ENCODE results near the gene TP53BP1. TPM values are rescaled to one million over a fixed set of nuclear protein-coding genes. Genes with fewer than 3 reads are reported as not detected.

The TP53BP1 gene
- total RNA-seq, 4 donors from 2014 or later: 46.4 to 98.0 (median 72.7) TPM

DNA sequence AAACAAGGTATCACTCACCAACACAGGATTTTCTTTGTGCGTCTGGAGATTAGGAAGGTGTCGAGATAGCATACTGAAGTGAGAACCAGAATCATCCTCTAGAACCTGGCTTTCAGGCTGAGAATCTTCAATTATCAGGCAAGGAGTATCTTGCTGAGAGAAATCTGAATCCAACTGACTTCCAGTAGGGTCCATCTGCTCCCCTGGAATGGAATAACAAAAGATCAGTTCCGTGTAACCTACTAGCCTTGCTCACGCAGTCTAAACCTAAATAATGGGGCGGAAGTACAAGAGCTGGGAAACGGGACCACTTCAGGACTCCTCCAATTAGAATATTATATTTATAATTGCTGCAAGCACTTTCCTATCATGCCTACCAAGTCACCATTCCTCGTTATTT lies 690 bp downstream of the TP53BP1 start:
- H3K4me1 ChIP-seq: peaks cover 15 to 32% of the 10 kb centered on the region in 2 donors
- DNase-seq: no peak
- intact Hi-C loops (cut with DNase I): no loop called here
- H3K9me3 ChIP-seq: no peaks in the 10 kb centered on the region
- H3K36me3 ChIP-seq: no peaks in the 10 kb centered on the region
- TF ChIP-seq CTCF (IDR thresholded peaks at IDR 0.05) (no peak), POLR2A (IDR thresholded peaks at IDR 0.05) (no peak)
- no peaks in the 10 kb centered on the region for H3K27me3 ChIP-seq
- H3K4me3 ChIP-seq (replicated peaks in 1 of 3): peak overlapping the region; percentile 41 to 95 (median 53)
- peak overlapping the region; percentile 56 to 71 (median 58) for H3K27ac ChIP-seq
- WGBS, 2 donors: 10% methylated on average over 7 of the region's 7 CpGs

- H3K9me3 ChIP-seq: no peaks in the 10 kb centered on the region
- WGBS, 2 donors: 26 to 38% methylated on average over 1 of the region's 1 CpG
- no peak overlapping the region for H3K4me3 ChIP-seq (replicated peaks in 1 of 3)
- H3K4me1 ChIP-seq: peaks cover 19 to 32% of the 10 kb centered on the region in 2 donors
- DNase-seq: no peak
- H3K27ac ChIP-seq: no peak overlapping the region
- intact Hi-C loops (cut with DNase I): no loop called here
- H3K27me3 ChIP-seq: no peaks in the 10 kb centered on the region
- no peak for TF ChIP-seq CTCF (IDR thresholded peaks at IDR 0.05)
- H3K36me3 ChIP-seq: peaks cover 0 to 3% of the 10 kb centered on the region in 2 donors
Observed at GRCh38 chr15:43489191-43489590, 3.8 kb downstream of the TP53BP1 start.

DNA sequence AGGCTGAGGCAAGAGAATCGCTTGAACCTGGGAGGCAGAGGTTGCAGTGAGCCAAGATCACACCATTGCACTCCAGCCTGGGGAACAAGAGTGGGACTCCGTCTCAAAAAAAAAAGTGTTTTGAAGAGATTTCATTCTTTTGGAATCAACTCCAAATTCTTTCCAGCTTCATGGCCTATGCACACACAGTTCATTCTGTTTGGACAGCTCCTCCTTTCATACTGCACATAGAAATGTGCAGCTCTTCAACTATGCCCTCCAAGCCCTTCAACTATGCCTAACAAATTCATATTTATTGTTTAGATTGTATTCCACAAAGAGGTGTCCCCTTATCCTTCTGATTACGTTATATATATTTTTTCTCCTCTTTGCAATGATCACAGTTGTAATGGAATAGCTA lies 4.2 kb downstream of the TP53BP1 start:
- no peak overlapping the region for H3K27ac ChIP-seq
- DNase-seq: no peak
- no peak overlapping the region for H3K4me3 ChIP-seq (replicated peaks in 1 of 3)
- H3K36me3 ChIP-seq: peaks cover 0 to 3% of the 10 kb centered on the region in 2 donors
- peaks cover 19 to 32% of the 10 kb centered on the region in 2 donors for H3K4me1 ChIP-seq
- intact Hi-C loops (cut with DNase I): no loop called here
- TF ChIP-seq CTCF (IDR thresholded peaks at IDR 0.05): no peak
- TF ChIP-seq POLR2A (IDR thresholded peaks at IDR 0.05): no peak
- 59 to 70% methylated on average over 3 of the region's 3 CpGs for WGBS, 2 donors
- H3K9me3 ChIP-seq: no peaks in the 10 kb centered on the region
- H3K27me3 ChIP-seq: no peaks in the 10 kb centered on the region

- Histone ChIP-seq H3K4me1 (peaks cover 16 to 28% of the 10 kb centered on the region in 2 donors), H3K27ac (peak overlapping the region in 1 of 3 donors; percentile 30), H3K9me3 (no peaks in the 10 kb centered on the region), H3K4me3 (replicated peaks in 1 of 3) (no peak overlapping the region), H3K36me3 (peaks cover 0 to 3% of the 10 kb centered on the region in 2 donors), H3K27me3 (no peaks in the 10 kb centered on the region)
- no peak for TF ChIP-seq CTCF (IDR thresholded peaks at IDR 0.05)
- no peak for TF ChIP-seq POLR2A (IDR thresholded peaks at IDR 0.05)
- intact Hi-C loops (cut with DNase I): no loop called here
- 45 to 65% methylated on average over 6 of the region's 6 CpGs for WGBS, 2 donors
- DNase-seq: peak; percentile 64 to 66
Observed at GRCh38 chr15:43487271-43487895, 5.6 kb downstream of the TP53BP1 start.

DNA sequence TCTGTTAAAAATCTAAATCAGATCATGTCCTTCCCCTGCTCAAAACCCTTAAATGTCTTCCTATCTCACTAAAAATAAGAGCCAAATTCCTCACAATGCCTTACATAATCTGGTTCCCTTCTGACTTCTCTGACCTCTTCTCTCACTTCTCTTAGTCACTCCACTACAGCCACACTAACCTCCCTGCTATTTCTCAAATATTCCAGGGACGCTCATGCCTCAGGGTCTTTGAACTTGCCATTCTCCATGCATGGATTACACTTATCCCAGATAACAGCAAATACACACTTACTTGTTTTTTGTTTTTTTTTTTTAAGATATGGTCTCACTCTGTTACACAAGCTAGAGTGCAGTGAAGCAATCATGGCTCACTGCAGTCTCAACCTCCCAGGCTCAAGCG lies 8.5 kb downstream of the TP53BP1 start:
- Histone ChIP-seq H3K9me3 (no peaks in the 10 kb centered on the region), H3K27ac (no peak overlapping the region), H3K4me3 (replicated peaks in 1 of 3) (no peak overlapping the region), H3K36me3 (peaks cover 1 to 8% of the 10 kb centered on the region in 2 donors), H3K4me1 (peaks cover 11 to 16% of the 10 kb centered on the region in 2 donors), H3K27me3 (no peaks in the 10 kb centered on the region)
- 92 to 95% methylated on average over 2 of the region's 2 CpGs for WGBS, 2 donors
- DNase-seq: no peak
- intact Hi-C loops (cut with DNase I): no loop called here
- TF ChIP-seq POLR2A (IDR thresholded peaks at IDR 0.05) (no peak), CTCF (IDR thresholded peaks at IDR 0.05) (no peak)
